HG02970 (cell line): ENCODE measurements around the gene CCDC17.
"Not testable (repeated sequence)": the region's sequence is repeated elsewhere in the genome, so short reads cannot be mapped to it uniquely, and the experiment has no call there.

Source experiments
- ATAC-seq: cut with Tn5 transposase; IDR thresholded peaks from one replicate; pipeline ENCODE4 v1.9.1; 2021; ENCODE audit warnings: mild to moderate bottlenecking, moderate library complexity, moderate number of reproducible peaks; ENCODE audit not compliant: unreplicated experiment, low FRiP score

CCDC17 gene

GRCh38 chr1:45622524-45623394 lies 1.1 kb downstream of the CCDC17 start:
- no peak for ATAC-seq

GRCh38 chr1:45621895-45622523 lies 1.8 kb downstream of the CCDC17 start:
- no peak for ATAC-seq

GRCh38 chr1:45621501-45621836 lies 2.4 kb downstream of the CCDC17 start:
- ATAC-seq, result no peak

GRCh38 chr1:45620588-45621500 lies 3.0 kb downstream of the CCDC17 start:
- no peak for ATAC-seq

- no peak for ATAC-seq
These were observed 4.5 kb downstream of the CCDC17 start for GRCh38 chr1:45619149-45619921.

- no peak for ATAC-seq
These were observed 6.2 kb downstream of the CCDC17 start for GRCh38 chr1:45617618-45618017.

- no peak for ATAC-seq
These were observed 8.0 kb downstream of the CCDC17 start for GRCh38 chr1:45615885-45616284.

GRCh38 chr1:45612941-45613579 lies 10.8 kb downstream of the CCDC17 start:
- ATAC-seq, result no peak

GRCh38 chr1:45610589-45611226 lies 13.1 kb downstream of the CCDC17 start:
- ATAC-seq, result no peak

- ATAC-seq, result no peak
These were observed 15.4 kb downstream of the CCDC17 start for GRCh38 chr1:45608175-45609156.

GRCh38 chr1:45607404-45608074 lies 16.3 kb downstream of the CCDC17 start:
- no peak for ATAC-seq

- no peak for ATAC-seq
These were observed 19.6 kb downstream of the CCDC17 start for GRCh38 chr1:45604239-45604638.

- not testable (repeated sequence) for ATAC-seq
These were observed 27.1 kb downstream of the CCDC17 start for GRCh38 chr1:45596765-45597164.

- ATAC-seq, result no peak
These were observed 29.4 kb downstream of the CCDC17 start for GRCh38 chr1:45594412-45594811.

GRCh38 chr1:45589861-45590260 lies 34.0 kb downstream of the CCDC17 start:
- ATAC-seq, result no peak

GRCh38 chr1:45586769-45587168 lies 37.1 kb downstream of the CCDC17 start:
- ATAC-seq, result no peak

- no peak for ATAC-seq
These were observed 38.3 kb downstream of the CCDC17 start for GRCh38 chr1:45585496-45586075.
